HG02938 (cell line): ENCODE results near the gene KIF7.

Source experiments
- ATAC-seq: cut with Tn5 transposase; IDR thresholded peaks from one replicate; pipeline ENCODE4 v1.9.1; 2021; ENCODE audit warnings: mild to moderate bottlenecking, moderate library complexity; ENCODE audit not compliant: unreplicated experiment

KIF7 gene

GRCh38 chr15:89649716-89650115 is 5.6 kb downstream of the KIF7 start:
- no peak for ATAC-seq

DNA sequence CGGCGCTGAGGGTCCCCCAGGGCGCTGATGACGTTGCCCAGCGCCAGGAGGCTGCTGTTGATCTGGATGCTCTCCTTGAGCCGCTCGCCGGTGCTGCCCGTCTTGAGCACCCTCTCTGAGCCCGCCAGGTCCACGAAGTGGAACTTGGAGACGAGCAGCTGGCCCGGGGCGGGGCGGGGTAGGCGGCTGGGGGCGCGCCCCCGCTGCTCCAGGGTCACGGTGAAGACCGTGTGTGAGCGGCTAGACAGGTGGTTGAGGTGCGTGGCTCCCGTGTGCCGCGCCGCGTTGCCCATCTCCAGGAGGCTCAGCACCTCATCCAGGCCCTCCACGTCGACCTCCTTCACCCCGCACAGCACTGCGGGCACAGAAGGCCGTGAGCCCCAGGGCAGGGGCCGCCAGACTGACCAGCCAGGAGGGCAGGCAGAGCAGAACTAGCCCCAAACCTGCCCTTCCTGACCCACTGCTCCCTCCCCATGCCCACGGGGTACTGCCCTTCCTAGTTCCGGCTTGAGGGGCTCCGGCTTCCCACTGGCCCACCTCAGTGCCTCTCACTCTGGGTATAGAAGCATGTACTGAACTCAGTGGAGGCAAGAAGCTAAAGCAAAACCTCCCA is 6.1 kb downstream of the KIF7 start:
- ATAC-seq, result no peak

- no peak for ATAC-seq
Observed at GRCh38 chr15:89648106-89649012, 6.9 kb downstream of the KIF7 start.

GRCh38 chr15:89647191-89647851 is 7.9 kb downstream of the KIF7 start:
- ATAC-seq, result no peak

- ATAC-seq, result no peak
Observed at GRCh38 chr15:89646416-89647141, 8.7 kb downstream of the KIF7 start.

DNA sequence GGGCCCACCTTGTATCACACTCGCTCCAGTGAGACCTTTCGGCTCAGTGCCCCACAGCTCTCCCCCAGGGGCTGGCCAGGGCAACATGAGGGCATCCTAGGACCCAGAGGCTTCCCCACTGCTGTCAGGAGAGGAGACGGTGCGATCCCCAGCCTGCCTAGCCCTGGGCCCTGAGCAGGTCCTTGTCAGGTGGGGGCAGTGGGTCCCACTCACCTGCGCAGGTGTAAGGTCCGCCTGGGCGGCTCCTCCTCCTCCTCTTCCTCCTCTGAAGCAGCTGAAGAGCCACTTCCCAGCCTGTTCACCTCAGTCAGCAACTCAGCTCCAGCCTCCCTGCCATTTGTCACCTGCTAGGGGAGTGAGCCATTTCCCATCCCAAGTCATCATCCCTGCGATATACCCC is 9.6 kb downstream of the KIF7 start:
- ATAC-seq, result no peak

- ATAC-seq, result no peak
Observed at GRCh38 chr15:89642106-89642505, 13.2 kb downstream of the KIF7 start.

DNA sequence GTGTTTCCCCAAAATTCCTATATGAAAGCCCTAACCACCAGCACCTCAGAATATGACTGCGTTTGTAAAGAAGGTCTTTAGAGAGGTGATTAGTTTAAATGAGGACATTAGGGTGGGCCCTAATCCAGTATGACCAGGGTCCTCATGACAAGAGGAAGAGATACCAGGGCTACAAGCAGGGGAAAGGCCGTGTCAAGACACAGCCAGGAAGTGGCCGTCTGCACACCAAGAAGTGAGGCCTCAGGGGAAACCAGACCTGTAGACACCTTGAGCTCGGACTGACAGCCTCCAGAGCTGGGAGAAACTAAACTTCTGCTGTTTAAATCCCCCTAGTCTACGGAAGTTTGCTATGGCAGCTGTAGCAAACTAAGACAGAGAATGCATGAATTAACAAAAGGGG is 14.2 kb downstream of the KIF7 start:
- no peak for ATAC-seq

GRCh38 chr15:89640245-89640644 is 15.0 kb downstream of the KIF7 start:
- no peak for ATAC-seq

DNA sequence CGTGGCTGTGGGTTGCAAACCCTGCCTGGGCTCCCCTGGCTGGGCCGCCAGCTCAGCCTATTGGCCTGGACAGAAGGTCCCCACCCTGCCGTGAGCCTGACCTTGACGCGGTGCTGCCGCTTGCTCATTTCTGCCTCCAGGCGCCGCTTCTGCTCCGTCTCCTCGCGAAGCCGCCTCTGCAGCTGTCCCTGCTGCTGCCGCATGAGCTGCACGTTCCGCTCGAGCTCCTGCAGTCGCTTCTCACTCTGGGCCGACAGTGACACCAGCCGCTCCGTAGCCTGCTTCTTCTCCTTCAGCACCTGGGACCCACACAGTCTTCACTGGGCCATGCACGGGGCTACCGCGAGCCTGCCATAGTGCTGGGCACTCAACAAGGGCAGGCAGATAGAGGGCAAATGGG is 21.7 kb downstream of the KIF7 start:
- ATAC-seq, result no peak

- no peak for ATAC-seq
Observed at GRCh38 chr15:89632563-89633430, 22.5 kb downstream of the KIF7 start.

DNA sequence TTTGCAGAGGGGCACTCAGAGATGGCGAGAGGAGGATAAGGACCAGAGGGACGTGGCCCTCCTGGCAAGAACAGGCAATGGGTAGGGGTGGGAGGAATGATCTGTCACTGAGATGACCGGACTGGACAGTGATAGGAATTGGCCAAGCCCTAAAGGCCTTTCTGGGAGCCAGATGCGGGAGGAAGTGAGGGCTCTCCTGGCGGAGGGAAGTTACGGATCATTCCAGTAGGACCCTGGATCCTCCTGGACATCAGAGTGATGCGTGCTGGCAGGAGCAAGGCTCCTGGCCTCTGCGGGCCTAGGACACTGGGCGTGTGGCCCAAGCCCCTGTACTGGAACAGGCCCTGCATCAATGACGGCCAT is 23.4 kb downstream of the KIF7 start:
- ATAC-seq, result no peak

DNA sequence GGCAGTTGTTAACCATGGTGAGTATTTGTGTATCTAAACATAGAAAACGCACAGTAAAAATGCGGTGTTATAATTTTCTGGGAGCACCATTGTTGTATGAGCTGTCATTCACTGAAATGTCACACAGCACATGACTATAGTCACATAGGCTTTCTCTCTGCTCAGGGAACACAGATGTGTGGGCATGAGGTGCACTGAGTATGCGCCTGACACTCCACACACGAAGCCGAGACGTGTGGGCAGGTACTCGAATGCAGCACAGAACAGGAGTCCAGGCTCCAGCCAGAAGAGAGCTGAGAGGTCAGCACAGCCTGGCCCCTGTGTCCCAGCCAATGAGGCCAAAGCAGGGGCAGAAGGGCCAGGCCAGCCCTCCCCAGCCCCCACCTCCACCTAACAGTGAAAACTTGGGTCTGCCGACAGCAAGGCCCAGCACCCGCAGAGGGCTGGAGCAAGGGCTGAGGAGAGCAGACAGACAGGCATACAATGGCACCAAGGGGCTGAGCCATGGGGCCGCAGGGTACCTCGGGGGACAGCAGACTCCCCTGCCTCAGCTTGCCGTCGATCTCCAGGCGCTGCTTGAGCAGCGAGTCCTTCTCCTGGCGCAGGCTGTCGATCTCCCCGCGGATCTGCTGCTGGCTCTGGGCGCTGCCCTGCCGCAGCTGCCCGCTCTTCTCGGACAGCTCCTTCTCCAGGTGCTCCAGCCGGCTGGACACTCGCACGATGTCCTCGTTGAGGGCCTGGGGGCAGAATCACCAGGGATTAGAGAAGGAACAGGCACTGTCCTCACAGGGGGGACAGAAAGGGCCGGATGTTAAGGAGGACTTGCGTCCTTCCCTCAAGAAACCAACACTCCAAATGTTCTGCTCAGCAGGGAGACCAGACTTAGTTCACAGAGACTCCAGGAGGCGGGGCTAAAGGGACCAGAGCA is 24.0 kb downstream of the KIF7 start:
- ATAC-seq, result no peak

GRCh38 chr15:89630260-89630659 is 25.0 kb downstream of the KIF7 start:
- no peak for ATAC-seq

DNA sequence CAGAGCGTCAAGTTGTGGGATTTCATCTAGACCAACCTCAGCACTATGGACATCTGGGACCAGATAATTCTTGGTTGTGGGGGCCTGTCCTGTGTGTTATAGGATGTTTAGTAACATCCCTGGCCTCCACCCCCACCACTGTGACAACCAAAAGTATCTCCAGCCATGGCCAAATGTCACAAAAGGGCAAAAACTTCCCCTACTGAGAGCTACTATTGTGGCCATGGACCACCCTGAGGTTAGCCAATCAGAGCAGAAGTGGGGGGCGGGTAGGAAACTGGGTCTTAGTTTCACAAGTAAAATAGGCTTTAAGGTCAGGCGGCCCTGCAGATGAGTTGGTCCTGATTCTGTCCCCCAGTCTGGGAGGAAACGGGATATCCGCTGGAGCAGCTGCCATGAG is 25.4 kb downstream of the KIF7 start:
- no peak for ATAC-seq

DNA sequence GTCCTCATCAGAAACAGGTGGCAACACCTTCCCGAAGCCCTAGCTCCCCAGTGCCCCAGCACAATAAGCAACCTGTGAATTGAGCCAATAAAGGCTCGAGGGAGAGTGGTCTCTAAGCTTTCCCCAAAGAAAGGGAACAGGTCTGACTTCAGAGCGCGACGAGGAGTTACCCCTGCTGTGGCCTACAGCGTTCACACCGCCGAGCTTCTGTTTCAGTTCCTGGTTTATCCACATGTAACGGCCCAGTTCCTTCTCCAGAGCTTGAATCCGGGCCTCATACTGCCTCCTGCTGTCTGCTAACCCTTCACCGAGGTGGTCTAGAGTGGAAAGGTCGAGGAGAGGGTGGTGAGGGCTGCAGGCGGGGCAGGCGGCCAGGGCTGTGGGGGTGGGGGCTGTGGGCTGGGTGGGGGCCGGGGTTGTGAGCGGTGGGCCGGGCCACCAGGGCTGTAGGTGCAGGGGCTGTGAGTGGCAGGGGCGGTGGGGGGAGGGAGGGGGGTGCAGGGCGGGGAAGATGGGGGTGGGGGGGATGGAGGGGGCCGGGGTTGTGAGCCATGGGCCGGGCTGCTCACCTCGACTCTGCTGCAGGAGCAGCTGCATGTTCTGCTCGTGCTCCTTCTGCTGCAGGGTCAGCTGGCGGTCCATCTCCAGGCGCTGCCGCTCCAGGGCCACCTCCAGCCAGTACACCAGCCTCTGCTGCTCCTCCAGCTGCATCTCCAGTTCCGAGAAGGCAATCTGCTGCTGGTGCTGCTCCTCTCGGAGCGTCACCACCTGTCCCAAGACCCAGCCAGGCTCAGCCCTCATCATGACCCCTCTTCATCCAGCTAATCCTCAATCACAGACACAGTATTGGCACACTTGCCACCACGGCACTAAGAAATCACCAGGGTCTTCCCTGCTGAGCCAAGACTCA is 26.2 kb downstream of the KIF7 start:
- no peak for ATAC-seq

DNA sequence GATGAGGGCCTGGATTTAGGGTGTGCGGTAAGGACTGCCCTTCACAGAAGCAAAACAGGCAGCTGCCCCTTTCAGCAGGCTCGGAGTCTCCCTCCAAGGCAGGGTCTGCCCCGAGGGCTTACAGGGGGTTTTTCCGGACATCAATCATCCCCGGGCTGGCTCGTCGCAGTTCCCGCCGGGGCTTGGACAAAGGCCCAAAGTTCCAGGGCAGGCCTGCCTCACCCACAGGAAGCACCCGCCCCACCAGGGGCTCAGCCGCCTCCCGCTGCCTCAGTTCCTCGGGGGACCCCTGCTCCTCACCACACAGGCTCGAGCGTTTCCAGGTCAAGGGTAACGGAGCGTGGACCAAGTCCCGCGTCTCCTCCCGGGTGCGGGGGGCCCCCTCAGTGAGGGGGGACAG is 27.0 kb downstream of the KIF7 start:
- no peak for ATAC-seq

GRCh38 chr15:89627256-89627970 is 27.9 kb downstream of the KIF7 start:
- no peak for ATAC-seq
